Spleen (tissue), 7 donors: Measurements from ENCODE around the gene ACCSL.

Experiments
- CTCF ChIP-seq, 11 experiments: fragments of 200-600 bp in 7 of 11; fragments of 450-650 bp in 4 of 11; sonication (generic) in 4 of 11; IDR thresholded peaks in 8 of 11; conservative IDR thresholded peaks in 3 of 11; 1 replicate in 7 of 11; 2 replicates in 4 of 11; pipeline versions ENCODE4 v1.4.0 to v1.8.0; 2016 to 2021; ENCODE audit warnings: antibody characterized with exemption in 11 of 11, inconsistent platforms in 4 of 11, mild to moderate bottlenecking in 1 of 11
- POLR2A ChIP-seq, 3 donors: fragments of 450-650 bp; IDR thresholded peaks; one replicate each; pipeline ENCODE4 v1.5.1; 2017; ENCODE audit warnings: antibody characterized with exemption in 3 of 3, mild to moderate bottlenecking in 1 of 3
- POLR2AphosphoS5 ChIP-seq, 3 donors: sonication (generic); formaldehyde crosslinking; IDR thresholded peaks; one replicate each; pipeline ENCODE4 v1.5.1; 2017; ENCODE audit warnings: antibody characterized with exemption in 3 of 3
- donor health status: DM: no; HTN: no; CAD: no; lungs with moderate emphysema.
- donor health status: DM: no; HTN: no; CAD: no.
- donor health status: DM: no; HTN: no; CAD: no.

- TF ChIP-seq CTCF (IDR thresholded peaks at IDR 0.05 in 8 of 11, conservative IDR thresholded peaks at IDR 0.05 in 3 of 11) (no peak), POLR2AphosphoS5 (IDR thresholded peaks at IDR 0.05) (no peak), POLR2A (IDR thresholded peaks at IDR 0.05) (no peak)
Observed at GRCh38 chr11:44078794-44079193, 31.0 kb downstream of the ACCSL start.
